ENCODE measurements around the gene COX10.

DNA sequence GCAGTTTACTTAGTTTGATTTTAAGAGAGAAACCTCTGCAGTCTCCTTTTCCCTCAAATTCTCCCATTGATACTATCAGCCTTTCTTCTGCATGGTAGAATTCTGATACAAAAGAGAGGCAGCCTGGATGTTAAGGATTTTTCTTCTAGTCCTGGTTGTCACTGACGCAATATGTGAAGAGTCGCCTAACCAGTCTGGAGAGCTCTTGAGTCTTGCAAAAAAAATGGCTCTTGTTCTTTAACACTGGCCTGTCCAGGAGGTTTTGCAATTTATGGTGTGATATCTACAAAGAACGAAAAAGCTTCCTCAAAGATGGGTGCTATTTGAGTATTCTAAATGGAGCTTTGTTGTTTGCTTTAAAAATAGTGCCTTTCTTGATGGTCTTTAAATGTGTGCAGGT, 28.9 kb downstream of the COX10 start:
- TF ChIP-seq EZH2 (IDR thresholded peaks at IDR 0.05) (no peak), FOXP2 (optimal IDR thresholded peaks at IDR 0.05; ENCODE audit: control extremely low read depth, extremely low read length, insufficient read depth) (no peak)

Measured in SK-N-MC (cell line).